Breast epithelium (tissue), 3 donors: Measurements from ENCODE around the gene MPPED1.

Experiments used
- CTCF ChIP-seq, 3 donors: fragments of 450-650 bp; IDR thresholded peaks; one replicate each; pipeline ENCODE4 v1.5.1; 2016 to 2017; ENCODE audit warnings: antibody characterized with exemption in 3 of 3, mild to moderate bottlenecking in 3 of 3, moderate library complexity in 3 of 3
- POLR2A ChIP-seq: fragments of 450-650 bp; IDR thresholded peaks from one replicate; pipeline ENCODE4 v1.6.1; 2016; ENCODE audit warnings: antibody characterized with exemption, mild to moderate bottlenecking, moderate library complexity
- POLR2AphosphoS5 ChIP-seq, 3 donors: sonication (generic); formaldehyde crosslinking; IDR thresholded peaks; one replicate each; pipeline ENCODE4 v1.6.1; 2017; ENCODE audit warnings: antibody characterized with exemption in 3 of 3

- no peak for TF ChIP-seq CTCF (IDR thresholded peaks at IDR 0.05)
- no peak for TF ChIP-seq POLR2AphosphoS5 (IDR thresholded peaks at IDR 0.05)
- TF ChIP-seq POLR2A: no peak
Observed at GRCh38 chr22:43424666-43425630, 13.1 kb downstream of the MPPED1 start.
